Astrocyte (in vitro differentiated cells and primary cell): Measurements from ENCODE around the gene SELENOP. TPM values are rescaled to one million over a fixed set of nuclear protein-coding genes. Genes with fewer than 3 reads are reported as not detected.

Experiments
- DNase-seq: peaks from one replicate; pipeline ENCODE4 v3.0.0-alpha.2; 2010; ENCODE audit warnings: low read depth
- FAIRE-seq: peaks from 2 replicates; lab custom pipeline; 2011; peaks lifted over from hg19 to GRCh38; lab: Jason Lieb, UNC
- H2AFZ ChIP-seq: 2 replicates; pipeline ENCODE4 v1.6.0; 2012; ENCODE audit warnings: low read depth, low read length, inconsistent platforms
- H3K27ac ChIP-seq: 2 replicates; pipeline ENCODE4 v1.5.1; 2011; ENCODE audit warnings: low read depth, low read length, inconsistent platforms
- H3K27me3 ChIP-seq: 2 replicates; pipeline ENCODE4 v1.6.0; 2011; ENCODE audit warnings: low read length, inconsistent platforms; ENCODE audit not compliant: insufficient read depth
- H3K36me3 ChIP-seq: 2 replicates; pipeline ENCODE4 v1.5.1; 2011; ENCODE audit warnings: low read length, inconsistent platforms; ENCODE audit not compliant: insufficient read depth
- H3K4me1 ChIP-seq: 2 replicates; pipeline ENCODE4 v1.5.1; 2011; ENCODE audit warnings: low read length, inconsistent platforms; ENCODE audit not compliant: insufficient read depth
- H3K4me2 ChIP-seq: 2 replicates; pipeline ENCODE4 v1.6.0; 2012; ENCODE audit warnings: low read length, inconsistent platforms
- H3K4me3 ChIP-seq: 2 replicates; pipeline ENCODE4 v1.5.1; 2011; ENCODE audit warnings: low read depth, mild to moderate bottlenecking, low read length, inconsistent platforms; ENCODE audit not compliant: insufficient read depth
- H3K79me2 ChIP-seq: 2 replicates; pipeline ENCODE4 v1.6.0; 2012; ENCODE audit warnings: mild to moderate bottlenecking, low read length, inconsistent platforms; ENCODE audit not compliant: insufficient read depth
- H3K9ac ChIP-seq: 2 replicates; pipeline ENCODE4 v1.6.0; 2012; ENCODE audit warnings: mild to moderate bottlenecking, low read length, inconsistent platforms
- H3K9me3 ChIP-seq: 2 replicates; pipeline ENCODE4 v1.5.1; 2012; ENCODE audit warnings: low read depth, mild to moderate bottlenecking, low read length, inconsistent platforms; ENCODE audit not compliant: insufficient read depth
- H4K20me1 ChIP-seq: 2 replicates; pipeline ENCODE4 v1.6.0; 2012; ENCODE audit warnings: low read length, inconsistent platforms; ENCODE audit not compliant: insufficient read depth
- H3K27ac Mint-ChIP-seq: one replicate; pipeline ENCODE4 v1.8.0; 2021; ENCODE audit warnings: mild to moderate bottlenecking, mixed read lengths; ENCODE audit not compliant: unreplicated experiment
- H3K27me3 Mint-ChIP-seq: one replicate; pipeline ENCODE4 v1.8.0; 2021; ENCODE audit warnings: low read depth, mixed read lengths; ENCODE audit not compliant: unreplicated experiment
- H3K36me3 Mint-ChIP-seq: one replicate; pipeline ENCODE4 v1.8.0; 2021; ENCODE audit warnings: low read depth, mixed read lengths; ENCODE audit not compliant: unreplicated experiment
- H3K4me1 Mint-ChIP-seq: one replicate; pipeline ENCODE4 v1.8.0; 2021; ENCODE audit warnings: low read depth, mixed read lengths; ENCODE audit not compliant: unreplicated experiment
- H3K4me3 Mint-ChIP-seq: one replicate; pipeline ENCODE4 v1.8.0; 2021; ENCODE audit warnings: mild to moderate bottlenecking, moderate library complexity, mixed read lengths; ENCODE audit not compliant: unreplicated experiment
- H3K9me3 Mint-ChIP-seq: one replicate; pipeline ENCODE4 v1.8.0; 2021; ENCODE audit warnings: mild to moderate bottlenecking, mixed read lengths; ENCODE audit not compliant: unreplicated experiment
- CTCF ChIP-seq: IDR thresholded peaks from 2 replicates; pipeline ENCODE4 v1.5.1; 2011; ENCODE audit warnings: low read depth, mild to moderate bottlenecking, inconsistent platforms, low read length, moderate library complexity; ENCODE audit not compliant: insufficient read depth
- EZH2 ChIP-seq: IDR thresholded peaks from 2 replicates; pipeline ENCODE4 v1.6.1; 2012; ENCODE audit warnings: mild to moderate bottlenecking, low read length, inconsistent platforms; ENCODE audit not compliant: insufficient read depth
- total RNA-seq: library from RNA; stranded (reverse); gene quantifications from 2 replicates; pipeline ENCODE4 v1.2.1, GENCODE V29; 2021

Gene SELENOP
- total RNA-seq, 1 donor from 2014 or later, result 11.6 TPM

GRCh38 chr5:42750507-42750906 lies 61.2 kb downstream of the SELENOP start:
- H3K4me1 Mint-ChIP-seq, result no peaks in the 10 kb centered on the region
- Histone ChIP-seq H3K9me3 (no peaks in the 10 kb centered on the region), H3K27ac (no peak overlapping the region), H4K20me1 (no peaks in the 10 kb centered on the region), H3K36me3 (no peaks in the 10 kb centered on the region), H3K79me2 (no peaks in the 10 kb centered on the region), H3K4me2 (no peak overlapping the region), H3K4me3 (no peak overlapping the region), H3K9ac (no peak overlapping the region), H3K4me1 (no peaks in the 10 kb centered on the region), H2AFZ (no peak overlapping the region), H3K27me3 (peaks cover 2% of the 10 kb centered on the region)
- H3K4me3 Mint-ChIP-seq, result no peak overlapping the region
- no peak overlapping the region for H3K27ac Mint-ChIP-seq
- H3K9me3 Mint-ChIP-seq, result no peaks in the 10 kb centered on the region
- no peak for DNase-seq
- FAIRE-seq, result no peak
- TF ChIP-seq CTCF (no peak), EZH2 (no peak)
- peaks cover 3% of the 10 kb centered on the region for H3K27me3 Mint-ChIP-seq
- H3K36me3 Mint-ChIP-seq, result no peaks in the 10 kb centered on the region

Other genes starting within 250 kb of the SELENOP start
- gene CCDC152, start 55.1 kb downstream of the SELENOP start, total RNA-seq, result 1.2 and 1.3 TPM in 2 replicates
- gene ANXA2R, start 228.4 kb upstream of the SELENOP start, total RNA-seq, result 0.50 and 0.77 TPM in 2 replicates